Measurements from ENCODE around the gene PODN.

DNA sequence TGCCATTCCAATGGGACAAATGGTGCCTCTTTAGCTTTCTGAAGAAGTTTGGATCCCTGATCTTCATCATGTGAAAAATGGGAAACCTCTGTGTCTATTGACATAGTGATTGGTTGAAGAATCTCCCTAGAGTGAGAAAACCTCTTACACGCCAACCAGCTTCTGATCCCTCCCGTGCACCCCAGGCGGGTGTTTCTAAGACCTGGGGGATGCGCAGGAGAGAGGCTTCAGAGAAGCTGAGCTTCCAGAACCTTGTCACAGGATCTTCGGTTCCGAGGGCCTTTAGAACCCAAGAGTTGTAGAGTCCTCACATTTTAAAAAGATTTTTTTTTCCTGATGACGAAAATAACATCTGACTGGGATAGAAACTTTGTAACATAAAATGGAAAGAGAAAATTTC, 11.3 kb downstream of the PODN start:
- TF ChIP-seq, protein P1, sequence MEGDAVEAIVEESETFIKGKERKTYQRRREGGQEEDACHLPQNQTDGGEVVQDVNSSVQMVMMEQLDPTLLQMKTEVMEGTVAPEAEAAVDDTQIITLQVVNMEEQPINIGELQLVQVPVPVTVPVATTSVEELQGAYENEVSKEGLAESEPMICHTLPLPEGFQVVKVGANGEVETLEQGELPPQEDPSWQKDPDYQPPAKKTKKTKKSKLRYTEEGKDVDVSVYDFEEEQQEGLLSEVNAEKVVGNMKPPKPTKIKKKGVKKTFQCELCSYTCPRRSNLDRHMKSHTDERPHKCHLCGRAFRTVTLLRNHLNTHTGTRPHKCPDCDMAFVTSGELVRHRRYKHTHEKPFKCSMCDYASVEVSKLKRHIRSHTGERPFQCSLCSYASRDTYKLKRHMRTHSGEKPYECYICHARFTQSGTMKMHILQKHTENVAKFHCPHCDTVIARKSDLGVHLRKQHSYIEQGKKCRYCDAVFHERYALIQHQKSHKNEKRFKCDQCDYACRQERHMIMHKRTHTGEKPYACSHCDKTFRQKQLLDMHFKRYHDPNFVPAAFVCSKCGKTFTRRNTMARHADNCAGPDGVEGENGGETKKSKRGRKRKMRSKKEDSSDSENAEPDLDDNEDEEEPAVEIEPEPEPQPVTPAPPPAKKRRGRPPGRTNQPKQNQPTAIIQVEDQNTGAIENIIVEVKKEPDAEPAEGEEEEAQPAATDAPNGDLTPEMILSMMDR (IDR thresholded peaks at IDR 0.05): no peak
- TF ChIP-seq POLR2A (IDR thresholded peaks at IDR 0.05): no peak

All from esophagus squamous epithelium (tissue), 4 donors.